HG02884 (cell line): Measurements from ENCODE around the gene KTI12.
"Not testable (repeated sequence)": the region's sequence is repeated elsewhere in the genome, so short reads cannot be mapped to it uniquely, and the experiment has no call there.

Experiments
- ATAC-seq: cut with Tn5 transposase; IDR thresholded peaks from one replicate; pipeline ENCODE4 v1.9.1; 2021; ENCODE audit warnings: mild to moderate bottlenecking, moderate library complexity; ENCODE audit not compliant: unreplicated experiment

KTI12 gene, protein sequence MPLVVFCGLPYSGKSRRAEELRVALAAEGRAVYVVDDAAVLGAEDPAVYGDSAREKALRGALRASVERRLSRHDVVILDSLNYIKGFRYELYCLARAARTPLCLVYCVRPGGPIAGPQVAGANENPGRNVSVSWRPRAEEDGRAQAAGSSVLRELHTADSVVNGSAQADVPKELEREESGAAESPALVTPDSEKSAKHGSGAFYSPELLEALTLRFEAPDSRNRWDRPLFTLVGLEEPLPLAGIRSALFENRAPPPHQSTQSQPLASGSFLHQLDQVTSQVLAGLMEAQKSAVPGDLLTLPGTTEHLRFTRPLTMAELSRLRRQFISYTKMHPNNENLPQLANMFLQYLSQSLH

DNA sequence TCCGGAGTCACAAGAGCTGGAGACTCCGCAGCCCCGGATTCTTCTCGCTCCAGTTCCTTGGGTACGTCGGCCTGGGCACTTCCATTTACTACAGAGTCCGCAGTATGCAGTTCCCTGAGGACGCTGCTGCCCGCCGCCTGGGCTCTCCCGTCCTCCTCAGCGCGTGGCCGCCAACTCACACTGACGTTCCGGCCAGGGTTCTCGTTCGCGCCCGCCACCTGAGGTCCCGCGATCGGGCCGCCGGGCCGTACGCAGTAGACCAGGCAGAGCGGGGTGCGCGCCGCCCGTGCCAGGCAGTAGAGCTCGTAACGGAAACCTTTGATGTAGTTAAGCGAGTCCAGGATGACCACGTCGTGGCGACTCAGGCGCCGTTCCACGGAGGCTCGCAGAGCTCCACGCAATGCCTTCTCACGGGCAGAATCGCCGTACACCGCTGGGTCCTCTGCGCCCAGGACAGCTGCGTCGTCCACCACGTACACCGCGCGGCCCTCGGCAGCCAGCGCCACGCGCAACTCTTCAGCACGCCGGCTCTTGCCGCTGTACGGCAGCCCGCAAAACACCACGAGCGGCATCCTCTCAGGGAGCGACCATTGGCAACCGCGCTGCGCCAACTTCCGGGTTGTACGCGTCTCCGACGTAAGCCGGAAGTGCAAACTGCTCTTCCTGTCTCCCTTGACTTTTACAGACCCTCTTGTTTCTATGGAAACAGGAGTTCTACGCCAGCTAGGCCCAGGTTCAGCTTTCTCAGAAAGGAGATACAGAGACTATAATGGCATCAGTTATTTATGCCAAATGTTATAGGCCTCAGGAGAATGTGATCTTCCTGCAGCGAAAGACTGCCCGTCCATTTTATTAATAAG lies at the start of gene KTI12:
Gene KTI12 (minus strand): TSS at position 621 of the 860 bp plus-strand sequence. CDS start 49 bp downstream, at position 572.
- ATAC-seq: peak; percentile 82

DNA sequence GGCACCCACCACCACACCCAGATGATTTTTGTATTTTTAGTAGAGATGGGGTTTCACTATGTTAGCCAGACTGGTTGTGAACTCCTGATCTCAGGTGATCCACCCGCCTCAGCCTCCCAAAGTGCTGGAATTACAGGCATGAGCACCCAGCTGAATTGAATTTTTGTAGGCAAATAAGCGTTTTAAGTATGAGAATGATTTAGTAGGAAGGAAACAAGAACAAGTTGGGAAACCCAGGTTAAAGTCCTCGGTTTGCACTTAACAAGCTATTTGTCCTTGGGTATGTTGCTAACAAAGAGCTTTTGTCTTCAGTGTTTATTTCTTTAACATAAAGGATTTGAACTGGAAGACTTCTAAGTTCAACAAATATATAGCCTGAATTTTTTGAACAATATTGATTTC lies 46.4 kb upstream of the KTI12 start:
- ATAC-seq: no peak

DNA sequence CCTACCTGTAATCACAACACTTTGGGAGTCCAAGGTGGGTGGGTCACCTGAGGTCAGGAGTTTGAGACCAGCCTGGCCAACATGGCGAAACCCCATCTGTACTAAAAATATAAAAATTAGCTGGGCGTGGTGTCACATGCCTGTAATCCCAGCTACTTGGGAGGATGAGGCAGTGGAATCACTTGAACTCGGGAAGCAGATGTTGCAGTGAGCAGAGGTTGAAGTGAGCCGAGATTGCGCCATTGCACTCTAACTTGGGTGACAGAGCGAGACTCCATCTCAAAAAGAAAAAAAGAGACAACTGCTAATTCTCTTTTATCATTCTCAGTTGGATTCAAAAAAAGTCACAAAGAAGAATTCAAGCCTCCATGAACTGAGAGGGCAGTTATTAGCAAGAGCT lies 43.7 kb upstream of the KTI12 start:
- not testable (repeated sequence) for ATAC-seq

DNA sequence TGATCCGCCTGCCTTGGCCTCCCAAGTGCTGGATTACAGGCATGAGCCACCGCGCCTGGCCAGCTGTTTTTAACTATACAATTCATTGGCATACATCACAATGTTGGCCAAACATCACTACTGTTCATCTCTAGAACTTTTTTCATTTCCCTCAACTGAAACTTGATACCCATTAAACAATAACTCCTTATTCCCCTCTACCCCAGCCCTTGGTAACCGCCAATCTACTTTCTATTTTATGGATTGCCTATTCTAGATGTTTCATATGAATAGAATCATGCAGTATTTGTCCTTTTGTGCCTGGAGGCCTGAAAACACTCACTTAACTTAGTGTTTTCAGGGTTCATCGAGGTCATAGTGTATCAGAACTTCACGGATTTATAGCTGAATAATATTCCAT lies 38.7 kb upstream of the KTI12 start:
- ATAC-seq: no peak

DNA sequence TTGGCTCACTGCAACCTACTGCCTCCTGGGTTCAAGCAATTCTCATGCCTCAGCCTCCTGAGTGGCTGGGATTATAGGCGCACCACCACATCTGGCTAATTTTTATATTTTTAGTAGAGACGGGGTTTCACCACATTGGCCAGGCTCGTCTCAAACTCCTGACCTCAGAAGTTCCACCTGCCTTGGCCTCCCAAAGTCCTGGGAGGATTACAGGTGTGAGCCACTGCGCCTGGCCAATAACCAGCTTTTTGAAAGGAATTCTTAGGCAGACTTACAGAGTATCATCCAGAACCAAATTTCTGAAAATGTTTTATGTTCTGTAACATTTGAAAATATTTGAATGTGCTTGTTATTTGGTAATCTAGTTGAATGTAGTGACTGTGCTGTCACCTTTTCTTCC lies 37.1 kb upstream of the KTI12 start:
- ATAC-seq: no peak

DNA sequence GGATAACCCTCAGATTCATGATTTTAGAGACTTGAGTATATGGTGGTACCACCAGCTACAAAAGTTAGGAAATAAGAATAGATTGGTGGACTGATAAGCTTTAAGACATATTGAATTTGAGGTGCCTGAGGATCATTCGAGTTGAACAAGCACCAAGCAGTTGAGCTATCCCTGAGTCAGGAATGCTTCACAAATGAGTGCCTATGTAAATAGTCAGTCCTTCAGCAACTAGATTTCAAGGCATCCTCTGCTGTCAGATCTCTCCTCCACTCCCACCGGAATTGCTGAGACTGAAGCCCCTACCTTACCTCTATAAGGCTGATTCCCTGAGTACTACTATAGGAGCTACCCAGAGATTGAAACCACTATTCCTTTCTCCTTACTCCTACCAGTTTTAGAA lies 29.6 kb upstream of the KTI12 start:
- no peak for ATAC-seq

DNA sequence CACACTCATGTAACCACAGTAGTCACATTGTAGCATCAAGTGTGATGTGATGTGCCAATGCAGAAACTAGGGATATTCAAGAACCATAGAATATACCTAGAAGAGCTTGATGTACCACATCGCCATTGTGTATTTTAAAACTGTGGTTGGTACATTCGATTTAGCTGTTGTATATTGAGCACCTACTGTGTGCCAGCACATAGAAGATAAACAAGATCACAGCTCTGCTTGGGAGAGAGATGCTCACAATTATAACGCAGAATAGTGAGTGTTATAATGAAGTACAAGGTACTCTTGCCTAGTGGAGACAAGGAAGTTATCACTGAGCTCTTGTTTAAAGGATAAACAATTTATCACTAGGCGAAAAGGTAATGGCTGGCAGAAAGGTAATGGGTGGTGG lies 27.2 kb upstream of the KTI12 start:
- ATAC-seq: no peak

DNA sequence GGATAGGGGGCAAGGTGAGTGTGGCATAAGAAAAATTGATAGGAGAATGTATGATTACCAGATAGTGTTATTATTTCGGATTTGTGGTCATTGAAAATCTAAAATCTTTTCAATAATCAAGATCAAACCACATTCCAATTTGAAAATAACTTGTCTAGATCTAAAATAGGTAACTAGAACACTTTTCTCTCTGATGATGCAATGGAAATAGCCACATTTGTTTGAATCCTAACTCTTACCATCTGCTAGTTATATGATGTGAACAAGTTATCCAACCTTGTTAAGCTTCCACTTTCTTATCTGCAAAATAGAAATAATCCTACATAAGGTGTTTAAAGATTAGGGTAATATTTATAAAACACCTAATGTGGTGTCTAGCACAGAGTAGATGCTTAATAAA lies 26.3 kb upstream of the KTI12 start:
- no peak for ATAC-seq

DNA sequence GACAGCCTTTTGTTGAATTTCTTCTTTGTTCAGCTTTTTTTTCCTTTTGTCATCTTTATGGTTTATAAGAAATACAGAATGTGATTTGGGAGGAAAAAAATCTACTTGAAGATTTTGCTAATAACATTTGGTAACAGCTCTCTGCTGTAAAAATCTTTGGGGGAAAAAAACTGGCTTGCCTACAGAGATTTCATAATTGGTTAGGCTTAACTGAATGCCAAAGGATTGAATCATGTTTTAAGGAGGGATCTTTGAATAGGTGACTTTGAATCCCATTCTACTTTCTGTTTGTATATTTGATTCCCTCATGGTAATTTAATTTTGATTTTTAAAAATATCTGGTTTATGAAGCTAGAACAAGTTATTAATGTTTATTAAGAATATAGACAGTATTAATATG lies 25.7 kb upstream of the KTI12 start:
- ATAC-seq: no peak

DNA sequence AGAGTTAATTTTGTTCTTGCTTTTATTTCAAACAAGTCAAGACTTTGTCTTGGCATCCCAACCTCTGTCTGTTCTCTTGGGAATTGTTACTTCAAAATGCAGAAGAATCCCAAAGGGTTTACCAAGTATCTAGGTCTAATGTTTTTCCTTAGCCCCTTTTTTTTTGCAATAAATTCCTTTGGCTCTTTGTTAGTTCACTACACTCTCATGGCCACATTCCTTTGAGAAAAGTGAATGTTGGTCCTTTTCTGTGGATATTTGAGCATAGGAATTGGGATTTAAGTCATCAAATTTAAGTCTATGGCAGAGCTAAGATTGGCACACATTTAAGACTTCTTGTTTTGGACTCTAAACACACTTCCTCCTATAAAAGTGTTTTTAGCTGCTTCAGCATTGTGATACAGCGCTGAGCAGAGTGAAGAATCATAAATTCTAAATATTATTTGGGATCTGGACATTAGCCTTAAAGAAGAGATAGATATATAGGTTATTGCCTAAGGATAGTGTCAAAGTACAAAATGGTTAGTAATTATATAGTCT lies 24.3 kb upstream of the KTI12 start:
- ATAC-seq: no peak

DNA sequence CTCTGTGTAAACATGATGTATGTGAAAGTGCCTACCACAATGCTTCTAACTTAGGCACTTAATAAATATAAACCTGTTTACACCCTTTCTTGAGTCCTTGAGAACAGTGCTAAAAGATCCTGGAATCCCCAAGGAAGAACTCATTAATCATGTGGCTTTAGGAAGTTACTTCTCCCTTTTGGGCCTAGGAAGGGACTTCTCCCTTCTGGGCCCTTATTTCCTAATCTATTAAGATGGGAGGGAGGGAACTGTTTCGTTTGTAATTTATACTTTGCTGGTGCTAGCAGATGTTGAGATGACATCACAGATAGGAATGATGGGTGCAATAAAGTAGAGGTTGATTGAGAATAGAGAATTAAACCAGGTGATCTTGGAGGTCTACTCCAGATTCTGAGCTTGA lies 23.6 kb upstream of the KTI12 start:
- ATAC-seq: no peak

DNA sequence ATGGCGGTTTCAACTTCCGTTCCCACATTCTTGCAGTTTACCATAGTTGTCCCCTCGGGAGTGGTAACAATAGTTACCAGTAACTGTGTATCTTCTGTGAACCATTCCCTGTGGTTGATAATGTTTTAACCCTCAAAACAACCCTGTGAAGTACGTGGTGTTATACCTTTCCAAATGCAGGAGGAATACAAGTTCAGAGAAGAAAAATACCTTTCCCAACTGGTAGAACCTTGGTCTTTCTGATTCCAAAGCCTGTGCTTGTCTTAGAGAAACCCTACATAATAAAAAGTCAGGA lies 23.3 kb upstream of the KTI12 start:
- peak; percentile 31 for ATAC-seq

DNA sequence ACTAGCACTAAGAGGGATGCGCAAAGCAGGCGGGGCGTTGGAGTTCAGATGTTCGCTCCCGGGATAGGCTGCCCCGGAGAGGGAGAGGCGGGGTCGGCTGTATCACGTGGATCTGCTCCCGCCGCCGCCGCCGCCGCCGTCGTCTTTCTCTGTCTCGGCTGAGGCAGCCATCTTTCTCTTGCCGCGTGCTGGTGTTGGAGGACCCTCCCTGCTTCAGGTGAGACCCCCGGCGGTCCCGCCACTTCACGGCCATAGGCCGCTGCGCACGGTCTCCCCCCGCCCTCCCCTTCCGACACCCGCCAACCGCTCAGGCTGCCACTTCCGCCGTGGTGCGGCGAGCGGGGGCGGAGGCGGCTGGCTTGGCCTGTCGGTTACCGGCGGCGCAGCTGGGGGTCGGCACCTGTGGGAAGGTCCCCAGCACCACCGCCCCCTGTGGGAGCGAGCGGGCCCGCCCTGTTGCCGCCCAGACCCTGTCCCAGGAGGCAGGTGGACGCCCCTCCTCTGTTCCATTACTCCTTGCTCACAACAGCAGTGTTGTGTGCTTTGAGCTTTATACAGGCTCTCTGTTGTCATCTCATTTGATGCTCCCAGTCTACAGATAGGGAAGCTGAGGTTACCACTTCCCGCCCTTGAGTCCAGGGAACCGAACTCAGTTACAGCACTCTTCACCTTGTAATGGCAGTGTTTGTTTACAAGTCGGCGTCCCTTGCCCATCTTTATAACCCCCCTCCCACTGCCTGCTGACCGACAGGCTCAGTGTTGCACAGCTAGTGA lies 22.7 kb upstream of the KTI12 start, which contains the start of gene BTF3L4:
Gene BTF3L4 (plus strand): TSS at position 133 of the 774 bp plus-strand sequence. CDS start 3,553 bp downstream, outside the sequence.
- ATAC-seq: peak; percentile 78

DNA sequence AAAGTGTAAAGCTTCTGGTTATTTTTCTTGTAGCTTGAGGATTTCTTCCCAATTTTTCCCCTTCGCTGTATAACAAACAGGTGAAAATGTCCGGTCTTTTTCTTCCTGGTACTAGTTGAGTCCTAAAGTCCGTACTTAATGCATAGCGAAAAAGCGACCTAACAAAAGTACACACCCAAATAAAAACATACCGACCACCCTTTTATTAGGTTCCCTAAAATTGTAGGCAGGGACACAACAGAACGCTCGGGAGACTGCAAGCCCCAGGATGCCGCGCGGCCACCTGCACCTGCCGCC lies 22.2 kb upstream of the KTI12 start:
- no peak for ATAC-seq

DNA sequence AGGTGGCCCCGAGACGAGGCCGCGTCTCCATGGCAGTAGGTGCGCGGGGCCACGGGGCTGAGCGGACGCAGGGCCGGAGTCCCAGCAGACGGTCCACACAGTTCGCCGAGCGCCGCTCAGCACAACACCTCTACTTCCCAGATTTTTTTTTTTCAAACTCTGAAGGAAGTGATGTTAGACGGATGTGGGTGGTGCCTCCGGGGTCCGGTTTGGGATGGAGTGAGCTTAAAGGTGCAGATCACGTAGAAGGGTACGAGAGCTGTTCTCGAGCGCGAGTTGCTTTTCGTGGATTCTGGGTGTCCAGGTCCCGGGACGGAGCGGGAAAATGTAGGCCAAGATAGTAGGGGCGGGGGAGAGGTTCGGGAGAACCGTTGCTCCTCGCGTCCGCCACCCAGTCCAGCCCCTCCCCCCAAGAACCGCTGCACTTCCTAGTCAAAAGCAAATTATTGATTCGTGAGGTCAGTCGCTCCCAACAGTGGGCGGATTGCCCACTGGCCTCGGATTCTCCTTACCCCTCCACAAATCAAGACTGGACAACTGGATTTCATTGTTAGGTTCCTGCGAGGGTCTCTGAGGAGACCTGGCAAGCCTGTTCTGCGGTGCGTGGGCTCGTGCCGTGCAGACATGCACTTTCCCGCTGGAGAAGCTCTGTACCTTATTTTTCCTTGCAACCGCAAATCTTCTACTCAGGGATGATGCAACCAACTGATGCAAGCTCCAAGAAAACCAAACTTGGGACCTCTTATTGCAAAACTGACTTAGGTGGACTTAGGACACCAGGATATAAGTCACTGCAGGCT lies 21.7 kb upstream of the KTI12 start, which contains the start of gene TXNDC12:
Gene TXNDC12 (minus strand): TSS at position 126 of the 800 bp plus-strand sequence. CDS start 95 bp downstream, at position 31.
- no peak for ATAC-seq

DNA sequence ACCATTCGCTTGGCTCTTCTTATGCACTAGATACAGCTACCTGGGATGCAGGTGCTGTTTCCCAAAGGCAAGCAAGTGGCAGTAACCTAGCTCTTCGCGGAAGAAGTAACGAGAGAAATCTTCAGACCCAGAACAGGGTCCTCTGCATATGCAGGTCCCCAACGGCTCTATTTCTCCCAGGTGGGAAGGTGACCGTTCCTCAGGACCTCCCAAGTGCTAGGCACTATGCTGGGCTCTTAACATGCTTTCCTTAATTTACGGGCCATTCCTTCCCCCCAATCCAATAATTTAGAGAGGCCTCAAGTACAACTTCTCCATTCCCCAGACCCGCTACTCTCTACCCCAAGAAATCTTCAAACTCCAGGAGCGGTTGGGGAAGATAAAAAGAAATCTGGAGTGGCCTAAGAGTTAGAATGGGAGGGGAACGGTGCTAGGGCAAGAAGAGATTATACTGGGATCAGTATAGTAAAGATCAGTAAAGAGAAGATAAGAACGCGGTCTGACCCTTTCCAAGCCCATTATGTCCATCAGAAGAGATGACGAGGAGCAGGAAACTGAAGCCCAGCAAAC lies 21.0 kb upstream of the KTI12 start:
- ATAC-seq: no peak

DNA sequence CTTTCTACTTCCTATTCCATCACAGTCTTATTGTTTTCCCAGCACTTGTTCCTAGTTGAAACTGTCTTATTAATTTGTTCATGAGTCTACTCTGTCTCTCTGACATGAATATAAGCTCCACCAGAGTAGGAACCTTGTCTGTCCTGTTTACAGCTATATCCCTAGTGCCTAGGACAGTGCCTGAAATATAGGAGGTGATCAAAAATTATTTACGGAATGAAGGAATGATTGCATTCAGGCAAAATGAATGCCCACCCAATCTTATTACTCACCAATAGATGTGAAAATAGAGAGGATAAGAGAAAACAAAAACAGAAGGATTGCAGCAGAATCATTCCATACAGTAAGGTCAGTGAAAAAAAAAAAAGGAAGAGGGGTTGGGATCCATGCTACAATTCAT lies 20.3 kb upstream of the KTI12 start:
- no peak for ATAC-seq

DNA sequence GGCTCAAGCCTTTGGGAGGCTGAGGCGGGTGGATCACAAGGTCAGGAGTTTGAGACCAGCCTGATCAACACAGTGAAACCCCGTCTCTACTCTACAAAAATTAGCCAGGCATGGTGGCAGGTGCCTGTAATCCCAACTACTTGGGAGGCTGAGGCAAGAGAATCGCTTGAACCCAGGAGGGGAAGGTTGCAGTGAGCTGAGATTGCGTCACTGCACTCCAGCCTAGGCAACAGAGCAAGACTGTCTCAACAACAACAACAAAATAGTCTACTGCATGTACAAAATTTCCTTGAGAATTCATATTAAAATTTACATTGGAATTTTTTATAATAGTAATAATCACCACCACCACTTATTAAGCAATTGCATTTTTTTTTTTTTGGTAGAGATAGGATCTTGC lies 15.7 kb upstream of the KTI12 start:
- not testable (repeated sequence) for ATAC-seq

DNA sequence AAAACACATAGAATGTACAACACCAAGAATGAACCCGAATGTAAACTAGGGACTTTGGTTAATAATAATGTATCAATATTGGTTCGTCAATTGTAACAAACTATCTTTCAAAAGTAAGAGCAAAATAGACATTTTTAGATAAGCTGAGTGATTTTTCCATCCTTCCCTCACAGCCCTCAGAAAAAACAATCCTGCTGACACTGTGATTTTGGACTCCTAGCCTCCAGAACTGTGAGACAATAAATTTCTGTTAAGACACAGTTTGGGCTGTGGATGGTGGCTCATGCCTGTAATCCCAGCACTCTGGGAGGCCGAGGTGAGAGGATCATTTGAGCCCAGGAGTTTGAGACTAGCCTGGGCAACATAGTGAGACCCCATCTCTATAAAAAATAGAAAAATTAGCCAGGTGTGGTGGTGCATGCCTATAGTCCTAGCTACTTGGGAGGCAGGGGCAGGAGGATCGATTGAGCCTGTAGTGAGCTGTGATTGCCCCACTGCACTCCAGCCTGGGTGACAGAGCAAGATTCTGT lies 12.1 kb upstream of the KTI12 start:
- ATAC-seq: not testable (repeated sequence)

DNA sequence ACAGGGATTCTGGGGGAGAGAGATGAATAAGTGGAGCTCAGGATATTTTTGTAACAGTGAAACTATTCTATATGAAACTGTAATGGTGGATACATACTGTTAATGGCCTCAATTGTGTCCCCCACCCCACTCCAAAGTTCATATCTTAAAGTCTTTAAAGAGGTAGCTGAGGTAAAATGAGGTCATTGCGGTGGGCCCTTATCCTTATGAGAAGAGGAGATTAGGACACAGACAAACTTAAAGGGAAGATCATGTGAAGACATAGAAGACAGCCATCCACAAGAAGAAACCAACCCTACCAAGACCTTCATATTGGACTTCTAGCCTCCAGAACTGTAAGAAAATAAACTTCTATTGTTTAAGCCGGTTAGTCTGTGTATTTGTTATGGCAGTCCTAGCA lies 11.6 kb upstream of the KTI12 start:
- ATAC-seq: no peak
